ENCODE measurements around the gene OAT. TPM values are rescaled to one million over a fixed set of nuclear protein-coding genes. Genes with fewer than 3 reads are reported as not detected.

OAT gene
- total and polyA plus RNA-seq, 3 experiments from 2014 or later = 44.1 to 69.5 (median 46.8) TPM

DNA sequence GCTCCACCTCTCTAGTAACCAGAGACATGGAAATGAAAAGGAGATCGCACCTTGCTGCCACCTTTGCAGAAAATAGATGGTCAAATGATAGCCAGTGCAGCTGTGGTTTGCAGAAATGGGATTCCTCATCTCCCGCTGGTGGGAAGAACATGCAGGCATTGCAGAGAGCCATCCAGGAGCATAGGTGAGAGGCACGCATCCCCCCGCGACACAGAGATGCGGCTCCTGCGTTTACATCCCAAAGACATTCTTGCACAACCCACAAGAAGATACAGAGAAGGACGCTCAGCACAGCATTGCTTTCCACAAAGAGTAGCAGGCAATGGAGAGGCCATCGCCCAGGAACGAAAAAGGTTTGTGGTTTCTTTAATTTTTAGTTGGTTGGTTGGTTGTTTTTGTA lies 56.2 kb downstream of the OAT start:
- H3K36me3 Mint-ChIP-seq = peaks cover 0 to 10% (median 2%) of the 10 kb centered on the region in 3 donors

GRCh38 chr10:124359336-124359832 lies 59.3 kb downstream of the OAT start:
- peaks cover 0 to 15% (median 10%) of the 10 kb centered on the region in 5 donors for H3K9me3 Mint-ChIP-seq

More for the DNA sequence above, 56.2 kb downstream of the OAT start:
- H3K9me3 ChIP-seq (ENCODE audit: low read length) = no peaks in the 10 kb centered on the region
- no peaks in the 10 kb centered on the region for H3K36me3 ChIP-seq (ENCODE audit: insufficient read depth, low read length)
- peak overlapping the region in 1 of 8 donors; percentile 76 for H3K27ac Mint-ChIP-seq
- no peak for DNase-seq
- no peak overlapping the region for H3K4me3 Mint-ChIP-seq
- H3K27ac ChIP-seq (ENCODE audit: low read depth, low read length) = no peak overlapping the region
- H3K4me1 Mint-ChIP-seq = no peaks in the 10 kb centered on the region
- POLR2A ChIA-PET = no interaction called here
- H3K4me3 ChIP-seq (ENCODE audit: low read length) = no peak overlapping the region
- CTCF ChIA-PET = no interaction called here
- peaks cover 6 to 13% of the 10 kb centered on the region in 2 donors for H3K27me3 Mint-ChIP-seq
- H3K9me3 Mint-ChIP-seq = peaks cover 0 to 15% (median 10%) of the 10 kb centered on the region in 5 donors
- no peaks in the 10 kb centered on the region for H3K4me1 ChIP-seq (ENCODE audit: insufficient read depth, low read length)
- no peaks in the 10 kb centered on the region for H3K27me3 ChIP-seq (ENCODE audit: insufficient read depth, low read length, poor library complexity, severe bottlenecking)

GRCh38 chr10:124357561-124357885 lies 61.2 kb downstream of the OAT start:
- POLR2A ChIA-PET = interaction anchor here (0.7 kb wide), 1 partner anchor 67 kb away, joined by 10 read pairs; no protein-coding TSS in a partner anchor
- H3K36me3 Mint-ChIP-seq = peaks cover 0 to 10% (median 2%) of the 10 kb centered on the region in 3 donors
- Histone ChIP-seq H3K4me1 (ENCODE audit: insufficient read depth, low read length) (no peaks in the 10 kb centered on the region), H3K9me3 (ENCODE audit: low read length) (no peaks in the 10 kb centered on the region), H3K4me3 (ENCODE audit: low read length) (no peak overlapping the region), H3K27me3 (ENCODE audit: insufficient read depth, low read length, poor library complexity, severe bottlenecking) (no peaks in the 10 kb centered on the region), H3K36me3 (ENCODE audit: insufficient read depth, low read length) (no peaks in the 10 kb centered on the region), H3K27ac (ENCODE audit: low read depth, low read length) (no peak overlapping the region)
- no peak overlapping the region for H3K4me3 Mint-ChIP-seq
- H3K27me3 Mint-ChIP-seq = peaks cover 4 to 5% of the 10 kb centered on the region in 2 donors
- H3K4me1 Mint-ChIP-seq = peaks cover 7 to 12% (median 8%) of the 10 kb centered on the region in 3 donors
- H3K9me3 Mint-ChIP-seq = peaks cover 0 to 15% (median 10%) of the 10 kb centered on the region in 5 donors
- CTCF ChIA-PET = interaction anchor here (1.6 kb wide), 1 partner anchor 32 kb away, joined by 6 read pairs; no protein-coding TSS in a partner anchor
- H3K27ac Mint-ChIP-seq = no peak overlapping the region
- DNase-seq = no peak

More at GRCh38 chr10:124359336-124359832, 59.3 kb downstream of the OAT start:
- Histone ChIP-seq H3K27me3 (ENCODE audit: insufficient read depth, low read length, poor library complexity, severe bottlenecking) (no peaks in the 10 kb centered on the region), H3K9me3 (ENCODE audit: low read length) (no peaks in the 10 kb centered on the region), H3K27ac (ENCODE audit: low read depth, low read length) (no peak overlapping the region), H3K4me3 (ENCODE audit: low read length) (no peak overlapping the region), H3K4me1 (ENCODE audit: insufficient read depth, low read length) (no peaks in the 10 kb centered on the region), H3K36me3 (ENCODE audit: insufficient read depth, low read length) (no peaks in the 10 kb centered on the region)
- Mint-ChIP-seq H3K36me3 (peaks cover 0 to 10% (median 2%) of the 10 kb centered on the region in 3 donors), H3K27ac (no peak overlapping the region), H3K27me3 (peaks cover 3 to 5% of the 10 kb centered on the region in 2 donors), H3K4me3 (no peak overlapping the region), H3K4me1 (peaks cover 5 to 10% (median 8%) of the 10 kb centered on the region in 3 donors)
- ChIA-PET POLR2A (no interaction called here), CTCF (no interaction called here)
- no peak for DNase-seq

- Histone ChIP-seq H3K27me3 (ENCODE audit: insufficient read depth, low read length, poor library complexity, severe bottlenecking) (no peaks in the 10 kb centered on the region), H3K36me3 (ENCODE audit: insufficient read depth, low read length) (no peaks in the 10 kb centered on the region), H3K4me1 (ENCODE audit: insufficient read depth, low read length) (no peaks in the 10 kb centered on the region), H3K9me3 (ENCODE audit: low read length) (no peaks in the 10 kb centered on the region), H3K27ac (ENCODE audit: low read depth, low read length) (no peak overlapping the region), H3K4me3 (ENCODE audit: low read length) (no peak overlapping the region)
- H3K27ac Mint-ChIP-seq = no peak overlapping the region
- POLR2A ChIA-PET = no interaction called here
- peaks cover 0 to 10% (median 2%) of the 10 kb centered on the region in 3 donors for H3K36me3 Mint-ChIP-seq
- no peak overlapping the region for H3K4me3 Mint-ChIP-seq
- DNase-seq = no peak
- H3K27me3 Mint-ChIP-seq = peaks cover 4 to 5% of the 10 kb centered on the region in 2 donors
- H3K9me3 Mint-ChIP-seq = peaks cover 0 to 15% (median 10%) of the 10 kb centered on the region in 5 donors
- CTCF ChIA-PET = interaction anchor here (1.6 kb wide), 1 partner anchor 32 kb away, joined by 6 read pairs; no protein-coding TSS in a partner anchor
- peaks cover 7 to 12% (median 8%) of the 10 kb centered on the region in 3 donors for H3K4me1 Mint-ChIP-seq
Measured at GRCh38 chr10:124356701-124357560, 61.8 kb downstream of the OAT start.

GRCh38 chr10:124354411-124355382 lies 64.0 kb downstream of the OAT start:
- no peaks in the 10 kb centered on the region for H3K4me1 ChIP-seq (ENCODE audit: insufficient read depth, low read length)
- H3K9me3 ChIP-seq (ENCODE audit: low read length) = no peaks in the 10 kb centered on the region
- no peaks in the 10 kb centered on the region for H3K36me3 ChIP-seq (ENCODE audit: insufficient read depth, low read length)
- H3K27ac Mint-ChIP-seq = peak overlapping the region in 6 of 8 donors; percentile 24 to 76 (median 61)
- H3K27me3 Mint-ChIP-seq = peaks cover 5% of the 10 kb centered on the region in 2 donors
- H3K27ac ChIP-seq (ENCODE audit: low read depth, low read length) = no peak overlapping the region
- CTCF ChIA-PET = interaction anchor here (0.9 kb wide), 1 partner anchor 360 kb away, joined by 3 read pairs; no protein-coding TSS in a partner anchor
- peak overlapping the region; percentile 46 for H3K4me3 ChIP-seq (ENCODE audit: low read length)
- POLR2A ChIA-PET = no interaction called here
- peaks cover 0 to 3% (median 2%) of the 10 kb centered on the region in 3 donors for H3K36me3 Mint-ChIP-seq
- peak in 2 of 5 donors; percentile 5 to 38 for DNase-seq
- H3K27me3 ChIP-seq (ENCODE audit: insufficient read depth, low read length, poor library complexity, severe bottlenecking) = no peaks in the 10 kb centered on the region
- peaks cover 7 to 12% (median 8%) of the 10 kb centered on the region in 3 donors for H3K4me1 Mint-ChIP-seq
- H3K4me3 Mint-ChIP-seq = peak overlapping the region; percentile 43 to 89 (median 87)
- H3K9me3 Mint-ChIP-seq = peaks cover 0 to 11% (median 7%) of the 10 kb centered on the region in 5 donors

DNA sequence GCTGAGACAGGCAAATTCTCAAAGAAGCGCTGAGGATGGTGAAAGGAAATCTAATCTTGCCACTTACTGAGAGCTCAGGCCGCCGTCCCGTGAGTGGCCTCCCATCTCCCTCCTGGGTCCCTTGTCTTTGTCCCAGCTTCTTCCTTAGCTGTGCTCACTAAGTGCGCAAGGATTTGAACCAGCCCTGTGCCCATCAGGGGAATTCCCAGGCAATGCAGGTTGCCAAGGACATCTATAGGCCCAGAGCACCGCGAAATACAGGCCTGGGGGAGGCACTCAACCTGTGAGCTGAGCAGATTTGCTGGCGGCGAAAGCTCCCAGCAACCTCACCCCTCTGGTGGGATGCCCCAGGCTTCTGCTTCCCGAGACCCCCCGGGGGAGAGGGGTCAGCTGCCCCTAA lies 64.8 kb downstream of the OAT start:
- H3K4me3 ChIP-seq (ENCODE audit: low read length) = no peak overlapping the region
- H3K9me3 ChIP-seq (ENCODE audit: low read length) = no peaks in the 10 kb centered on the region
- Mint-ChIP-seq H3K27ac (peak overlapping the region in 2 of 8 donors; percentile 35 to 64), H3K27me3 (peaks cover 5% of the 10 kb centered on the region in 2 donors), H3K4me1 (peaks cover 7 to 12% (median 8%) of the 10 kb centered on the region in 3 donors), H3K36me3 (peaks cover 0 to 2% (median 0%) of the 10 kb centered on the region in 3 donors), H3K4me3 (peak overlapping the region; percentile 13 to 89 (median 87)), H3K9me3 (peaks cover 0 to 7% (median 3%) of the 10 kb centered on the region in 5 donors)
- H3K27ac ChIP-seq (ENCODE audit: low read depth, low read length) = no peak overlapping the region
- no peaks in the 10 kb centered on the region for H3K27me3 ChIP-seq (ENCODE audit: insufficient read depth, low read length, poor library complexity, severe bottlenecking)
- ChIA-PET POLR2A (no interaction called here), CTCF (interaction anchor here (0.9 kb wide), 1 partner anchor 359 kb away, joined by 3 read pairs; no protein-coding TSS in a partner anchor)
- H3K36me3 ChIP-seq (ENCODE audit: insufficient read depth, low read length) = no peaks in the 10 kb centered on the region
- DNase-seq = no peak
- H3K4me1 ChIP-seq (ENCODE audit: insufficient read depth, low read length) = no peaks in the 10 kb centered on the region

DNA sequence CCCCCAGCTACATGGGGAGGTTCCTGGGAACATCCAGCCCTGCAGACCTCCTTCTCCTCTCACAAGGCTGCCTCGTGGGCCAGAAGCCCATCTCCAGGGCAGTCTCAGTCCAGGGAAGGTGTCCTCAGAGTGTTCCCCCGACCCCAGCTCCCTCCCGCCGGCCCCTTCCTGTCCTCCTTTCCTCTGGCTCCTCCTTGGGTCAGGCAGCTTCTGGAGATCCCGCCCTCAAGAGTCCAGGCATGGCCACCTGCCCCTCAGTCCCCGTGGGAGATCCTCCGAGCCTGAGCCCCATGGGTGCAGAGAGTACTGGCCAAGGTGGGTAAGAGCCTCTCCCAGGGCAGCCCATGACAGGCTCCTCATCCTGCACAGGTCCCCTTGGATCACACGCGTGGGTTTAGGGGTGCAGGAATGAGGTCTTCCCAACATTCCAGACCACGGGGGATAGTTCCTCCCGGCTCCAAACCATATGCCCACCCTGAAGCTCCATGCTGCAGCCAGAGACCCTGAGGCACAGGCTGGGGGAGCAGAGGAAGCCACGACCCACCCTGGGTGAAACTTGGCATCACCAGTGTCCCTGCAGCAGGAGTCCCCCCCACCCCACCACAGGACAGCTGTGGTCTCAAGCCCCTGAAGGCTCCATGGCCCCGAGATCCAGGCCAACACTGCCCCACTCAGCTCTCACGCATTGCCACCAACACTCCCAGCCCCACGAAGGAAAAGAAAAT lies 65.5 kb downstream of the OAT start:
- Mint-ChIP-seq H3K36me3 (peaks cover 0 to 2% (median 0%) of the 10 kb centered on the region in 3 donors), H3K27me3 (peaks cover 5% of the 10 kb centered on the region in 2 donors), H3K9me3 (peaks cover 0 to 5% (median 3%) of the 10 kb centered on the region in 5 donors), H3K4me1 (peaks cover 7 to 12% (median 8%) of the 10 kb centered on the region in 3 donors), H3K27ac (peak overlapping the region in 1 of 8 donors; percentile 29), H3K4me3 (peak overlapping the region in 2 of 7 donors; percentile 41 to 52)
- DNase-seq = no peak
- H3K4me1 ChIP-seq (ENCODE audit: insufficient read depth, low read length) = no peaks in the 10 kb centered on the region
- no peaks in the 10 kb centered on the region for H3K9me3 ChIP-seq (ENCODE audit: low read length)
- ChIA-PET POLR2A (no interaction called here), CTCF (no interaction called here)
- H3K4me3 ChIP-seq (ENCODE audit: low read length) = no peak overlapping the region
- no peak overlapping the region for H3K27ac ChIP-seq (ENCODE audit: low read depth, low read length)
- no peaks in the 10 kb centered on the region for H3K27me3 ChIP-seq (ENCODE audit: insufficient read depth, low read length, poor library complexity, severe bottlenecking)
- no peaks in the 10 kb centered on the region for H3K36me3 ChIP-seq (ENCODE audit: insufficient read depth, low read length)

Data from CD8-positive, alpha-beta memory T cell (primary cell).